GM12892 (cell line): ENCODE measurements around the gene PEPD.

Experiments
- POLR2A ChIP-seq: IDR thresholded peaks from 2 replicates; pipeline ENCODE4 v1.6.1; 2011; ENCODE audit warnings: low read depth, low read length, control low read depth
- POLR2AphosphoS5 ChIP-seq: IDR thresholded peaks from 2 replicates; pipeline ENCODE4 v1.6.1; 2011; ENCODE audit warnings: low read depth, low read length, control low read depth
- TAF1 ChIP-seq: IDR thresholded peaks from 2 replicates; pipeline ENCODE4 v1.6.1; 2011; ENCODE audit warnings: low read depth, mild to moderate bottlenecking, control low read depth, low read length, borderline replicate concordance

- TF ChIP-seq POLR2AphosphoS5 (no peak), POLR2A (no peak), TAF1 (no peak)
These were observed 135.2 kb downstream of the PEPD start for GRCh38 chr19:33386361-33386858.
